GM18507 (cell line): Measurements from ENCODE around the gene TXNRD2.
"Not testable (repeated sequence)": the region's sequence is repeated elsewhere in the genome, so short reads cannot be mapped to it uniquely, and the experiment has no call there.

Experiments used
- DNase-seq: peaks from one replicate; pipeline ENCODE4 v3.0.0; 2011; ENCODE audit warnings: low read depth; ENCODE audit not compliant: insufficient read length; ENCODE audit errors: extremely low spot score
- FAIRE-seq: peaks from 2 replicates; lab custom pipeline; 2011; peaks lifted over from hg19 to GRCh38; lab: Jason Lieb, UNC

The TXNRD2 gene

DNA sequence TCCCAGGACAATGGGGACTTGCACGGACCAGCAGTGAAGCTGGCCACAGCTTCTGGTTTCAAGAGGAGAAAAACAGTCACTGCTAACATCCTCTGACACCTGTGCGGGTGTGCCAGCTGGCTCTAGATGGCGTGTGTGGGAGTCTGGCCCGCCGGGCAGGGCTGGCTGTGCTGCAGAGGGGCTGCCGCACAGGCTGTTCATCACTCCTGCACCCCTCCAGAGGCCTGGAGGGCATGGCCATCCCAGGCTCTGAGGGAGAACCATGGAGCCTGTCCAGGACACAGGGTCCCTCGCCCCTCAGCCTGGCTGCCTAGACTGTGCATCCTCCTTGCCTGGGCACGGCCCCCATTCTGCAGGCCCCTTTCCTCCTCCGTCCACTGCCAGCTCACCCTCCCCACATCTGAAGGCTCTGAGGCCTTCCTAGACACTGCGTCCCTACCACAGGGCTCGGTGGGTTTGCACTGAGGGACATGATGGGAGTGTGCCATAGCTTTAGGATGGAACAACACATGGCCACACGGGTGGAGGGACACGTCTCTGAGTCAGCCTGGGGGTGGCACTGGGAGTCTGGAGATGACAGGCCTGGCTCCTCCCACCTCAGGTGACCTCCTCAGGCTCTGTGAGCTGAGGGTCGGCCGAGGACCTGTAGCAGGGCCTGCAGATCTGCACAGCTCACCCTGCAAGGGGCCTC lies 44.8 kb downstream of the TXNRD2 start:
- DNase-seq (no peak), FAIRE-seq (no peak)

DNA sequence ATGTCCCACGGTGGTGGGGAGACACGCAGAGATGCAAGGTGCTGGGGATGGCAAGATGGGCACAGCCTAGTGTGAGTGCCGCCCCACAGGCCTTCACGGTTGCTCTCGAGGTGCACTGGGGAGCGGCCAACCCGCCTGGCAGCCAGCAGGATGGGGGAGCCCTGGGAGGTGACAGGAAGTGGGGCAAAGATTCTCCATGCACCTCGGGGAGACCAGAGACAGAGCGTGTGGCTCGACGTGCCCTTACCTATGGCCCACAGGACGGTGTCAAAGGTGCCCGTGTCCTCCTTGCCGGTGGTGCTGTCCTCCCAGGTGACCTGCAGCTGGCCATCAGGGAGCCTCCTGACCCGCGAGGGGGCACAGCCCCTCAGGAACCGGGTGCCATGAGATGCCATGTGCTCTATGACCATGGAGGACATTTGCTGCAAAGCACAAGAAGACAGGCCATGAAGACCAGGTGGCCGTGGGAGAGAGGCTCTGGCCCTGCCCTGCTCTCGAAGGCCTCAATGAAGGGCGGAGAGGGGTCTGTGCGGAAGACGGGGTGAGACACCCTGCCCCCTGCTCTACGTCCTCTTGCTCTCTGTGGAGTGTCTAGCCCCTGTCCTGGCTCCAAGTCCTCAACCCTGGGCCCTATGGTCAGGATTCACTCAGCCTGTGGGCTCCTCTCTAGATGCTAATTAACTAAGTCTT lies 46.3 kb downstream of the TXNRD2 start:
- FAIRE-seq = no peak
- no peak for DNase-seq

DNA sequence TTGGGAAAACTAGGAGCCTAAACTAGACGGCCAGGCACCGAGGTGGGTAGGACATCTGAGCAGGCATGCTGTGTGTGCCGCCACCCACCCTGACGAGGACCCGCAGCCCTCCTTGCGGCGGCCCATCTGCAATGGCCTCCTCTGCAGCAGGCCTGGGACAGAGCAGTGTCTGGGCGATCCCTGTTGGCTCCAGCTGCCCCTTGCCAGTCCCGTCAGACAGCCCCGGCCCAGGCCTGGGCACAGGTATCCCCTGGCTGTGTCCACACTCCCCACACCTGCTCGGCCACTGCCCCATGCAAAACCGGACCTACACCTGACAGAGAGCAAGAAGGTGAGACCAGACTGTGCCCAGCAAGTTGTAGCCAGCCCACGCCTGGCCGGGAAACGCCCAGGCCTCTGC lies 48.3 kb downstream of the TXNRD2 start:
- FAIRE-seq = no peak
- DNase-seq = no peak

DNA sequence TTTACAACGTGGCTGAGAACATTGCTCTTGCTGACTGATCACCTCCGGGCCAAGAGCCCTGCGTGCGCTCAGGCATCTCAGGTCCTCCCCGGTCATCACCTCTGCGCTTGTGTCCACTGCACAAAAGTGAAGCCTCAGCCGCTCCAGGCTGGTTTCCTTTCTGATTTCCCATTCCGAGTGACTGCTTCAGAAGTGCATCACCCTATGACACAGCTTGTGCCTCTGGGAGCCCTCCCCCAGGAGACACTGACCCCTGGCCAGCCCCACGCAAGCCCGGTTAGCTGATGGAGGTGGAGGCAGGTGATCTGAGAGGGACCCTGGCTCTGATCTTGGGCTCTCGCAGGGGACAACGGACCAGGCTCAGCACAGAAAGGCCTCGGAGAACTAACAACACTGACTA lies 48.7 kb downstream of the TXNRD2 start:
- no peak for DNase-seq
- FAIRE-seq = no peak

DNA sequence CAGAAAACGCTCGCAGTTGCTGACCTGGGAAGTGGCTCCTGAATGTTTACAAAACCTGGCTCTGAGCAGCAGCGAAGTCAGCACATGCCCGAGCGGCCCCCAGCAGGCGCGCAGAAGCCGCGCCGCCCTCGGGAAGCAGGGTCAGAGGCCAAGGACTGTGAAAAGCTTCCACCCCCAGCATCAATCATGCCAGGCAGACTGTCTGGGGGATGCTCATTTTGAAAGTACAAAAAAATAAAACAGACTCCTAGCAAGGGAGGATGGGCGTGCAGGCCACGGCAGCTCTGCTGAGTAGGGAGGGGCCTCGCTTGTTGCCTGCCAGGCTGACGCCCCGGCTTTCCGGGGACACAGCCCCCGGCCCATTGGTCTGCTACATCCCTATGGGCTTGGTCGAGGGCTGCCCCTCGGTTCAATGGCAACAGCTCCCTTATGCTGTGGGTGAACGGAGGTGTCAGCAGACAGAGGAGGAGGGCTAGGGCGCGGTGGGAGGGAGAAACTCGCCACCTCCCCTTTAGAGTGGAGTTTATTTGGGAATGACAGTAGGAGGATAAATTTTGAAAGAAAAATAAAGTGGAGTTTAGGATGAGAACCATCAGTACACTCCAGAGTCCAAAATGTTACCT lies 49.2 kb downstream of the TXNRD2 start:
- FAIRE-seq = no peak

DNA sequence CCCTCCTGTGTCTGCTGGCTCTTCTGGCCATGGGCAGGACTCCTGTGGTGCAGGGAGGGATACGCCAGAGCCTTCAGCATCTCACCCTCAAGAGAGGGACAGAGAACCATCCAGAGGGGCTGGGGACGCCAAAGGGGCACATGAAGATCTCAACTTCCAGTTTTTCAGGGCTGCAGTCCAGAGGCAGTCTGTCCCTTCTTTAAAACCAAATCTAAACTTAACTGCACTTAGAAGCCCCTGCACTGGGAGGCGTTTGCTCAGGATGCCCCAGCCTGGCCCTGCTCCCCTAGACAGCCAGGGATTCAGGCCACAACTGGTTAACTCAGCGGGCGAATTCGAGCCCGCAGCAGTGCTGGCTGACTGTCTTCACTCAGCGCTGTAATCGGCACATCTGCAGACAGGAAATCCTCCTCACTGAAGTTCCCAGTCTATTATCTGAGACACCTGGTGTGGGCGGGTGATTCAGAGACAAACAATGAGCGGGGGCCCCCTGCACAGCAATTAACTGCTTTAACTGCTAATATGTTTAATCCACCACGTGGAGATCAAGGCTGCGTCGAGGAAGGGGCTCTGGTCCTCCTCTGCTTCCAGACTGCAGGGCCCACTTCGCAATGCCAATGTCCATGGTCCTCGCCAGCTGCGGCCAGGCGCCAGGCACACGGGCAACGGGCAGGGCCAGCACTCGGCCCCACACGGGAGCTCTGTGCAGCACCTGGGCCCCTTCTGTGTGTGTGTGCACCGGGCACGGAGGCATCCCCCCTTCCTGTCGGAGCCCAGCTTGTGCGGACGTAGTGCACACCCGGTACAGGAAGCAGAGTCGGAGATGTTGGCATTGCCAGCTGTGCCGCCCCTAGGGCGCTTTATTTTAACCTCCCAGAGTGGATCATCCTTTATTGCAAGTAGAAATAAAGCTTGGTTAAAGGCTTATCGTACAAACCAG lies 50.0 kb downstream of the TXNRD2 start:
- peak; percentile 63 for DNase-seq
- peak; percentile 73 for FAIRE-seq

More for the DNA sequence above, 49.2 kb downstream of the TXNRD2 start:
- DNase-seq = no peak

DNA sequence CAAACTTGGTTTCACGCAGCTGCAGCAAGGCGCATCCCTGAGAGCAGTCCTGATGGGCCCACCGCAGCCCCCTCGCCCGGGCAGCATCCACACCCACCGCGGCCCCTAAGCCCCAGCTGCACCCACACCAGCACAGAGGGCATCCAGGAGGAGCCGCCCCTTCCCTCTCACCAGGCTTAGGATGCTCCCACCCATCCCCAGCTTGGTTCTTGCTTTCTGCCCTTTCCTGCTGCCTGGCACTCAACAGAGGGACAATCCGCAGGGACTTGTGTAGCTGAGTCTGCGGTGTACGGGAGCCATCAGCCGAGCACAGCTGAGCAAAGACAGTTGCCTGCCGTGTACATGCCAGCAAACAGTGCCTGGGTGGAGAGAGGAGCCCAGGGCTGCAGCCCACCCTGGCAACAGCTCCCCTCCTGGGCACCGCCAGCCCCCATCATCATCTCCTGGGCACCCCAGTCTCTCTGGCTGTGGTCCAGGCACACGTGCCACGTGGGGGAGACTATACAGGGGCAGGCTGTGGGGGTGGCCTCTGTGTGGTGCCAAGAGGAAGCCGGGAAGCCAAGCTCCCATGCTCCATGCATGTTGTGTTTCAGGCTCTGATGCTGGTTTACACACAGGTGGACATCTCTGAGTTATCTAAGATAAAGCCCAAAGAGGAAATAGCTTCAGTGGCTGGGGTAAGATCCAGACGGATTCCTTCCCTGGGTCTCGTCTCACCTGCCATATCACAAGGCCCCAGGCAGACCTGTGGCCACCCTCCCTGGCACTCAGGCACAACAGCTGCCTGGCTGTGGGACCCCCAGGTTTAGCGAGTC lies 50.9 kb downstream of the TXNRD2 start:
- DNase-seq = no peak
- FAIRE-seq = no peak

DNA sequence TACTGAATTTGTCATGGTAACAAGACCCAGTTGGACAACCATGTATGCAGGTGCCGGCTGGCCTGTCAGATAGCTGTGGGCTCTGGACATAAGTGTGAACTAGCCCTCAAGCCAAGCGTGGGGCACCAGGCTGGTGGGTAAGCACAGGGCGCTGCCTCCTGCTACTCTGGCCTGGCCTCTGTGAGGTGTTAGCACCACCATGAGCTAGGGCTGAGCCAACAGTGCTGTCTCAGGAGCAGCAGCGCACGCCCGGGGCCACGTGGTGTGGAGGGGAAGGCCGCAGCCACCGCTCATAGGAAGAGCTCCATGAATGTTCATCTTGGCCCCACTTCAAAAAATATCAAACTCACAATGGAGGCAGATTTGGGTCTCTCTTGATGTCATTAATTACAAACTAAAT lies 51.7 kb downstream of the TXNRD2 start:
- no peak for DNase-seq
- FAIRE-seq = no peak

DNA sequence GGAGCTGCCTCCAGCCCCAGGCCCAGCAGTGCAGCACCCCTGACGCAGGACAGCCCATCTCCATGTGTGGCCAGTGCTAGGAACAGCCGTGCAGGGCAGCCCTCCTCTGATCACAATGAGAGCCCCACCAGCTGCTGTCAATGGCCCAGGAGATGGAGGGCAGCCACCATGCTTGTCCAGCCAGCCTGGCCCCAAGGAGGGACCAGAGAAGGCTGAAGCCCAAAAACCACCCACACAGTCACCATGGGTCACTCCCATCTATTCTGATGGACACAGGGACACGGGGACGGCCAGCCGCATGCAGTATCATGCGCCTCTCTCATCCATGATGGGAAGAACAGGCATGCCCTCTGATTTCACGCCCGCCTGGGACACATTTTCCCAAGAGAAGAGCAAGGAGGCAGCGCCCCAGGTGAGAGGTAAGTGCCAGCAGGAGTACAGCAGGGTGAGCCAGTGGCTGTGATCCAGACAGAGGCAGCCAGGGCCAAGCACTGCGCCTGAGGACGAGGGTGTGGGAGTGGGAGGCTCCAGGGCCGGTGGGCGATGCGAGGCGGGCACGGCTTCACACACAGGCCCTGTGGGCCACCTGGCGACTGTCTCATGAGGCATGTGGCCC lies 53.4 kb downstream of the TXNRD2 start:
- no peak for DNase-seq
- no peak for FAIRE-seq

DNA sequence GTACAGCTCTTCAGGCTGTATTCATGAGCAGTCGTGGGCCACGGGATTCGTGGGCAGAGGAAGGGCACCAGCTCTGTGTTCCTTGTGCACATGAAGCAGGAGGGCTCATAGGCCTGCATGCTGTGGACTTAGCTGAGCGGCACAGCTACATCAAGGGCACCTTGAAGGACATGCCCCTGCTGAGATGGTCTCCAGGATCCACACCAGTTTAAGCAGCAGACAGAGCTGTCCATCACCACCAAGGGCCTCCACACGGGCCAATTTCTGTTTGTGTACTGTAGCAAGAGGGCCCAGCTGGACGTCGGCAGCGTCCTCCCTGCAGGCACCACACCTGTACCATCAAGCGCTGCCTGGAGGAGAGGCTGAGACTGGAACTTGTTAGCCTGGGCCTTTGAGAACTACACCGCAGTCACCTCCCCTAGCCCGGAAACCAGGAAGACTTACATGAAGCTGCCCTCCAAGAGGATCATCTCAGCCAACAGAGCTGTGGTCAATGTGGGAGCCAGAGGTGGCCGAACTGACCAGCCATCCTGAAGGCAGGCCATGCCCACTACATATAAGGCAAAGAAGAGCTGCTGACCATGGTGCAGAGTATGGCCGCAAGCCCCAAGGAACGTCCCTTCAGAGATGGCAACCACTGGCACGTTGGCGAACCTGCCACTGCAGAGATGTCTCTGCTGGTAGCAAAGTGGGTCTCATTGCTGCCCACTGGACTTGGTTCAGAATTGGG lies 54.2 kb downstream of the TXNRD2 start:
- DNase-seq = no peak
- no peak for FAIRE-seq

DNA sequence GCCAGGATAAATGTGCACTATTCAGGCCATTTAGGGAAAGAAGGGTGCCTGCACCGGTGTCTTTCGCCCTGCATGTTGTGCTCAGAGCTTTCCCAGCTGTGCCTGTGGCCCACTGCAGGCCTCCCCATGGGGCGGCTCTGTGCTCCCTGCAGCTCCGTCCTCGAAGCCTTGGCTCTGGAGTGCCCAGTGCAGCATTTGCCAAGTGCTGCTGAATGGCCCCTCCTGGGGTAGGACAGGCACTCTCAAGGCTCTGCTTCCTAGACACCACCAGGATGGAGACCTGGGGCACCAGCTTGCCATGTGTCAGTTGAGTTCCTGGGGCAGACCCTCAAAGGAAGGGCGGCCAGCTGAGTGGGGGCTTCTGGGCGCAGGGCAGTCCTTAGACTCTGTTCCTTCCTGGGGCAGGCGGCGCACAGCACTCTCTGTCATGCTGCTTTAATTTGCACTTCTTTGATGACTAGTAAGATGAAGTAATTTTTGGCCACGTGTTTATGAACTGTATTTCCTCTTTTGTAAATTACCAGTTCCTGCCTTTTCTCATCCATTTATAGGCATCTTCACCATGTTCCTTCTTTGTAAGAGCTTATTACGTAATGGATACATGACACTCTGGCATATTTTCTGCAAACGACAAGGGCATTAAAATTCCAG lies 54.9 kb downstream of the TXNRD2 start:
- DNase-seq (no peak), FAIRE-seq (no peak)

DNA sequence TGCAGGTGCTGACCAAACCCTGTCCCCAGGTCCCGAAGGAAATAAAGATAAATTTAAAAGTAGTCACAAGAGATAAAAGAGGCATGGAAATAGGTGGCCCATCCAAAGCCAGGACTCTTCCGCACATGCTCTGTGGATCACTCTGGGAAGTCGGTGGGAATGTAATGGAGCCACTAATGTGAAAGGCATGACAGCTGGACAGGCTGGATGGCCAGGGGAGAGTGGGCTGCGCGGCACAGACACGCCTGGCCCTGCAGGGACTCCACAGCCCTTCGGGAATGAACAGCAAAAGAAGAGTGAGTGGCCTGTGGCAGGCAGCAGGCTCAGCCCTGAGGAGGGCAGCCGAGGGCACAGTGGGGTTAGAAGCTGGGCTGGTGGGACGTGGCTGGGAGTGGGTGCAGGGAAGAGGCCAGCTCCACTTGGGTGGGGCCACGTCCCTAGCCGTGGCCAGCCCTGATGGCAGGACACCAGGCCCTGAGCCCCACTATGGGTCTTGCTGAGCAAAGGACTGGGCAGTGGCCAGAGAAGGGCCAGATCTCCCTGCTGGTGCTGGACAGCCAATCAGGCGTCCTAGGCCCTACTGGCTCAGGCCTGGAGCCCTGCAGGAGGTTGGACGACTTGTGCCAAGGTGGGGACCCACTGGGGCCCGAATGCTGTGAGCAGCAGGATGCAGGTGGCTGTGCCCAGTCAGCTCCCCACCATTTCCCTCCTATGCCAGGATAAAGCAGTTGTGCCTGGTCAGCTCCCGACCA lies 55.6 kb downstream of the TXNRD2 start:
- FAIRE-seq (no peak), DNase-seq (no peak)

DNA sequence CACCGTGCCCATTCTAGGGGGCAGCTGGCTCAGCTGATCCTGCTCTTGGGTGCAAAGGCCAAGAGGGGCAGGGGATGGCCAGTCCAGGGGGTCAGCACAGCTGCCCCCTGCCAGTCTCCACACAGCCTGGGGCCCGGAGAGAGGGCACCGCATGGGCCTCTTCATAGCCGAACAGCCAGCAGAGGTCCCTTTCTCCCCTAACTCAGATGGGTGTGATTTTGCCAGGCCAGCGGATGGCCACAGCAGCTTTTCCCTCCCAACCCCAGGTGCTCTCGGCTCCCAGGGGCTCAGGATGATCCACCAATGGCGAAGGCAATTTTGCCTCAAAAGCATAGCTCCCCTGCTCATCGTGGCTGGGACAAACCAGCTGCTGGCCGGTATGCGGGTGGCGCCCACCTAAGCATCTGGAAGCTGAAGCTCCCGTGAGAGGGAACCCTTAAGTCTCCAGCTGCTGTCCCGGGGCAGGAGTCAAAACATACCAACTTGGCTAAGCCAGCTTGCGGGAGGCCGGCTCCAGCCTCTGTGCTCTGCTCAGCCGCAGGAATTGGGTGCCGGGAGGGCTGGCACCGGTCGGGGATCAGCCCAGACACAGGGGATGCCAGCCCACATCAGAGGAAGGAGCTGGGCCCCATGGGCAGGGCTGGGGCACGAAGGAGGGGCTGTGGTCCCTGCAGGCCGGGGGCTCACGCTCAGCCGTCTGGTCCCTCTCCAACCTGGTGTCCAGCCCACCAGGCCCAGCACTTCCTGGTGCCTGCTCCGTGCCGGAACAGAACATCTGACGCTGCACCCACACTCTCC lies 56.5 kb downstream of the TXNRD2 start:
- FAIRE-seq (no peak), DNase-seq (no peak)

DNA sequence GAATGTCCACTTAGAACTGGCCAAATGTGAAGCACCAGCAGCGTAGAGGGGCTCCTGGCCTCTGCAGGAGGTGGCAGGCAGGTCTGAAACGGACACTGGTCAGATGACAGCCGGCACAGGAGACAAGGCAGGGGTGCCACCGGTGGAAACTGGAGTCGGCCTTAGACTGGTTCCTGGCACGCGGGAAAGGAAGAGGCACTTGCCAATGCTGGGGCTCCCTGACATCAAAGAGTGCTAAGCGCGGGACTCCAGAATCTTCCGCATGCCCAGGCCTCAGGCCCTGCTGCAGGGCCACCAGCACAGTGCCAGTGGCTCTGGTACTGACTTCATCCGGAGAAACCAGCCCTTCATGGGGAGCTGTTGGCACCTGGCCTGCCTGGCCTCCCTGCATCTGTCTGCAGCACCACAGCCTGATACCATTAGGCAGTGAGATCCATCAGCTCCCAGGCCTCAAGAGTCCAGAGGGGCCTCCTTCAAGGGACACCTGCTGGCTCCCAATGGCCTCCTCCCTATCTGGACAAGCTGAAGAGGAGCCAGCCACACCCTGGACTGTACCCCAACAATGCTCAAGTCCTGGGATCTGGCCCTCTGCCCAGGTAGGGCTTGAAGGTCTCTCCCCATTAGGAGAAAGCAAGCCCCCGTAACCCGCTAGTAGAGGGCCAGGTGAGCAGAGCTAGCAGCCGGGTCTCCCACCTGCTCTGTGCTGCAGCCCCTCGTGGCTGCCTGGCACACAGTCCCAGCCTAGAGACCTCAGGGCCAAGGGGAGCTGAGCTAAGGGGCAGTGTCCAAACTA lies 57.3 kb downstream of the TXNRD2 start:
- DNase-seq (no peak), FAIRE-seq (no peak)

DNA sequence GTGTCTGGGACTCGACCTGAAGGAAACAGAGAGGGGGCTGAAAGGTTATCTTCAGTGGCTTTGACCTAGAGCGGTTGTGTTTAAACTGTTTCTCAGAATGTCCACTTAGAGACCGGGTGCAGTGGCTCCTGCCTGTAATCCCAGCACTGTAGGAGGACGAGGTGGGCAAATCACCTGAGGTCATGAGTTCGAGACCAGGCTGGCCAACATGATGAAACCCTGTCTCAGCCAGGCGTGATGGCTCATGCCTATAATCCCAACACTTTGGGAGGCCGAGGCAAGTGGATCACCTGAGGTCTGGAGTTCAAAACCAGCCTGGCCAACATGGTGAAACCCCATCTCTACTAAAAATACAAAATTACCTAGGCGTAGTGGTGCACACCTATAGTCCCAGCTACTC lies 58.2 kb downstream of the TXNRD2 start:
- not testable (repeated sequence) for DNase-seq, FAIRE-seq
